ENCODE results near the gene IRF2BP2. TPM values are rescaled to one million over a fixed set of nuclear protein-coding genes. Genes with fewer than 3 reads are reported as not detected.

Gene IRF2BP2
- total RNA-seq, result 100 to 1,000 TPM; 116 to 118 TPM

DNA sequence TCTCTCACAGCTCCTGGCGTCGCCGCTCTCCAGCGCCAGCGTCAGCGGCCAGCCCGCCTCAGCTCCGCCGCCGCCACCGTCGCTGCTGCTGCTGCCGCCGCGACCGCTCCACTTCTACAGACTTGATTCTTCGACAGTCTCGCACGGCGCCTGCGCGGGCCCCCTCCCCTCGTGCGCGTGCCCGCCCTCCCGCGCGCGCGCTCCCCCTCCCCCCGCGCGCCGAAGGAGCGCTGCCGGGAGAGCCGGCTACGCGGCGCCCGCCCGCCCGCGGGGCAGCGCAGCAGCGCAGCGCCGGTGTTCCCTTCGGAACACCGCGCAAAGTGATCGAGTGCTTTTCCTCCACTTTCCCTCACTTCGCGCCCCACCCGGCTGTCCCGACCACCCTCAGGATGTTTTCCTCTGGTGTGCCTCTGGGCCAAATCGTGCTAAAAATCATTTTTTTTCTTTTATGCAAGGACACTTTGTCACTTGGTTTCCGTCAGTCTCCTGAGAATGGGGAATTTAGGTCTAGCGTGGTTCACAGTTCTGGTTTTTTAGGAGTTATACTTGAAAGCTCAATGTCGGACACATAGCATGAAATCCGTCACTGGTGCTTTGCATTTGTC, at the start of gene IRF2BP2:
Gene IRF2BP2, minus strand, starts transcription at position 118 of the 605 bp plus-strand sequence. CDS start 684 bp downstream, outside the sequence.
- H3K9me3 Mint-ChIP-seq, result no peaks in the 10 kb centered on the region
- peaks cover 42% of the 10 kb centered on the region for H3K4me1 Mint-ChIP-seq
- H3K4me3 Mint-ChIP-seq, result peak within 1 kb of the TSS; percentile 93
- DNase-seq, result peak; percentile 92
- peaks cover 24% of the 10 kb centered on the region for H3K36me3 Mint-ChIP-seq
- POLR2A ChIA-PET, result interaction anchor here (0.6 to 7.1 kb wide), 22 partner anchors 9 to 511 kb away, joined by 3 to 188 read pairs (median 6); partner anchors contain the start of gene COA6
- peak; percentile 12 for ATAC-seq (ENCODE audit: low read depth)
- H3K27me3 Mint-ChIP-seq, result no peaks in the 10 kb centered on the region
- peak within 1 kb of the TSS; percentile 96 for H3K27ac Mint-ChIP-seq

GRCh38 chr1:234659538-234659937, 49.6 kb upstream of the IRF2BP2 start:
- H3K36me3 Mint-ChIP-seq, result no peaks in the 10 kb centered on the region
- no peaks in the 10 kb centered on the region for H3K27me3 Mint-ChIP-seq
- H3K9me3 Mint-ChIP-seq, result no peaks in the 10 kb centered on the region
- no peak overlapping the region for H3K4me3 Mint-ChIP-seq
- no peak for DNase-seq
- H3K4me1 Mint-ChIP-seq, result peaks cover 5% of the 10 kb centered on the region
- POLR2A ChIA-PET, result no interaction called here
- no peak overlapping the region for H3K27ac Mint-ChIP-seq
- no peak for ATAC-seq (ENCODE audit: low read depth)

DNA sequence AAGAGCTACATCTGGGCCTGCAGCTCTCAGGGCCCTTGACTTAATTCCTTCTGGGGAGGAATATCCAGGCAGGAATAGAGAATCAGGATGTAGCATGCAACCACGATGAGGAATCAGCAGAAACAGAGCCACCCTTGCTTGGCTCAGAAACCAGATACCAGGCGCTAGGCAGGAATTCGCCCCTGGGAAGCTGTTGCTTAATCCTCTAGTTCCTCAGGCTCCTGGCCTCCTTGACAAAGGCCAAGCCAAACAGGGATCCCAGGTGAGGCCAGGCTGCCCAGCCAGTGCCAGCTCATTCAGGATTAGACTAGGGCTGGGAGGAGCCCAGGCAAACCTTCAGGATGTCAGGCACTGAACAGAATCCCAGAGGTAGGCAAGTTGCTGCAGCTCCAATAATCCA, 48.2 kb upstream of the IRF2BP2 start:
- DNase-seq, result no peak
- no peak for ATAC-seq (ENCODE audit: low read depth)
- Mint-ChIP-seq H3K27me3 (no peaks in the 10 kb centered on the region), H3K4me3 (no peak overlapping the region), H3K36me3 (no peaks in the 10 kb centered on the region), H3K9me3 (no peaks in the 10 kb centered on the region), H3K4me1 (peaks cover 5% of the 10 kb centered on the region), H3K27ac (no peak overlapping the region)
- POLR2A ChIA-PET, result no interaction called here

GRCh38 chr1:234656944-234657654, 47.1 kb upstream of the IRF2BP2 start:
- no peak for DNase-seq
- Mint-ChIP-seq H3K36me3 (no peaks in the 10 kb centered on the region), H3K27ac (no peak overlapping the region), H3K4me3 (no peak overlapping the region), H3K27me3 (peaks cover under 1% of the 10 kb centered on the region), H3K4me1 (peaks cover 5% of the 10 kb centered on the region), H3K9me3 (no peaks in the 10 kb centered on the region)
- no peak for ATAC-seq (ENCODE audit: low read depth)
- POLR2A ChIA-PET, result no interaction called here

DNA sequence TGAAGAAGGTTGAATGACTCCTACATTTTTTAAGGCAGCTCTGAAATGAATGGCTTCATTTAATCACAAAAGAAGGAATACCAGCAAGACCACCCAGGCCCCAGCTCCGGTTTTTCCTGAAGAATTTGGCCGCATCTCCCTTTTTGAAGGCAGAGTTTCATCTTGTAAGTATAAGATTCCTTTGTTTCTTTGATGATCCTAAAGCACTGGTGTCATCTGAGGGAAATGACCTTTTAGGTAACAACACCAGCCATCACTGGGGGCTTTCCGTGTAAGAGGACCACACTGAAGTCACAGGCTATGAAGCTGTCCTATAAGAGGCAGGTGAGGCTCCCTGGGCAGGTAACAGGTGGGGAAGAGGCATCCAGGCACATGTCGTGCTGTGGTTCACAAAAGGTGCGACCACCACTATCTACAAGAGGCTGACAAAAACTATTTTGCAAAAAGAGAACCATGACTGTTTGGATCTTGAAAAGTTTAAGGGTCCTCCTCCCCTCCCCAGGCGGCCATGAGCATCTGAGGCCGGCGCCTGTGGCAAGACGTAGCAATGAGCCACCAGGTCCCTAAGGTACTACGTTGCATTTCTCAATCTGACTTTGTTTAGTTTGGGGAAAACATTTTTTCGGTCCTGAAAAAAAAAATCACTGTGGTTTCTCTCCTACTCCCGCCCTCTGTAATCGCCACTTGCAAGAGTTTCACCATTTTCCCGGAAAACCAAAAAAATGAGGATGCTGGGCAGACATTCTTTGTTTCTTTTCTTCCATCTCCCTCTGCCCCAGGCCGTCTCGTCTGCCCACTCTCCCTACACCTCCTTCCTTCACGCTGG, 46.3 kb upstream of the IRF2BP2 start:
- Mint-ChIP-seq H3K4me3 (no peak overlapping the region), H3K27ac (no peak overlapping the region), H3K36me3 (no peaks in the 10 kb centered on the region), H3K27me3 (peaks cover 2% of the 10 kb centered on the region), H3K9me3 (no peaks in the 10 kb centered on the region), H3K4me1 (peaks cover 5% of the 10 kb centered on the region)
- POLR2A ChIA-PET, result no interaction called here
- DNase-seq (no peak), ATAC-seq (ENCODE audit: low read depth) (no peak)

DNA sequence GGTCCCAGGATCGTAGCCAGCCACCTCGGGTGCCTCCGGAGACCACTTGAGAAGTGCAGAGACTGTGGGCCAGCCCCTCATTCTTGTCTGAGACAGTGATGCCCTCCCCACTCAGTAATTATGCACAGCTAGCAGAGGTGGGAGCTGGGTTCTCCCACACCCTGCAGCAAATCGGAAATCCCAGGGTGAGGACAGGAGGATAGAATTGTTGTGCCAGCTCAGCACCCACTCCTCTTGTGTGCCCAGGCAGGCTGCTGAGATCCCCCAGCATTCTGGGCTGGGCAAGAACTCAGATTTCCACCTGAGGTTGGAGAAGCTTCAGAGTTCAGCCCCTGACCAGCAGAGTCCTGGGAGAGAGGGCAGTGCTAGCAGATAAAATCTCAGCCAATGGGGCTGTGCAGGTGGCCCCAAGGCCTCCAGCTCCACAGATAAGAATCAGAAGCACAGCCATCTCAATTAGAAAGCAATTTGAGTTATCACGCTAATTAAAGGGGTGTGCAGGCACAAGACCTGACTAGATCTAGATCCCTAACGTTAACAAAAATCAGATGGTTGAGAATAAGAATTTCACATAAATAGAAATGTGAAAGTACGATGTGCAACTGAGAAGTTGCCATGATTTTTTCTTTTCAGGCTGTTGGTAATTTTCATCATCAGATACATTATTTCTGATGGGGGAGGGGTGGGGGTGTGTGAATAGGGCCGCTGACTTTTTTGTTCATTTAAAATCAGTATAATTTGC, 45.5 kb upstream of the IRF2BP2 start:
- Mint-ChIP-seq H3K9me3 (no peaks in the 10 kb centered on the region), H3K27ac (no peak overlapping the region)

GRCh38 chr1:234654002-234654733, 44.2 kb upstream of the IRF2BP2 start:
- no peak for ATAC-seq (ENCODE audit: low read depth)
- POLR2A ChIA-PET, result no interaction called here
- no peak overlapping the region for H3K27ac Mint-ChIP-seq
- DNase-seq, result no peak
- peaks cover 1% of the 10 kb centered on the region for H3K9me3 Mint-ChIP-seq
- H3K4me1 Mint-ChIP-seq, result peaks cover 5% of the 10 kb centered on the region
- no peak overlapping the region for H3K4me3 Mint-ChIP-seq
- peaks cover 2% of the 10 kb centered on the region for H3K27me3 Mint-ChIP-seq
- peaks cover 1% of the 10 kb centered on the region for H3K36me3 Mint-ChIP-seq

More for the DNA sequence above, 45.5 kb upstream of the IRF2BP2 start:
- Mint-ChIP-seq H3K4me3 (no peak overlapping the region), H3K4me1 (peaks cover 5% of the 10 kb centered on the region), H3K36me3 (no peaks in the 10 kb centered on the region), H3K27me3 (peaks cover 2% of the 10 kb centered on the region)
- ATAC-seq (ENCODE audit: low read depth) (no peak), DNase-seq (no peak)
- POLR2A ChIA-PET, result no interaction called here

- H3K9me3 Mint-ChIP-seq, result peaks cover 15% of the 10 kb centered on the region
- H3K27me3 Mint-ChIP-seq, result peaks cover 5% of the 10 kb centered on the region
- ATAC-seq (ENCODE audit: low read depth) (no peak), DNase-seq (no peak)
- H3K4me1 Mint-ChIP-seq, result no peaks in the 10 kb centered on the region
- POLR2A ChIA-PET, result interaction anchor here (0.6 kb wide), 1 partner anchor 13 kb away, joined by 3 read pairs; no protein-coding TSS in a partner anchor
- no peak overlapping the region for H3K4me3 Mint-ChIP-seq
- H3K36me3 Mint-ChIP-seq, result peaks cover 3% of the 10 kb centered on the region
- H3K27ac Mint-ChIP-seq, result no peak overlapping the region
These were observed 39.6 kb upstream of the IRF2BP2 start for GRCh38 chr1:234649432-234650081.

DNA sequence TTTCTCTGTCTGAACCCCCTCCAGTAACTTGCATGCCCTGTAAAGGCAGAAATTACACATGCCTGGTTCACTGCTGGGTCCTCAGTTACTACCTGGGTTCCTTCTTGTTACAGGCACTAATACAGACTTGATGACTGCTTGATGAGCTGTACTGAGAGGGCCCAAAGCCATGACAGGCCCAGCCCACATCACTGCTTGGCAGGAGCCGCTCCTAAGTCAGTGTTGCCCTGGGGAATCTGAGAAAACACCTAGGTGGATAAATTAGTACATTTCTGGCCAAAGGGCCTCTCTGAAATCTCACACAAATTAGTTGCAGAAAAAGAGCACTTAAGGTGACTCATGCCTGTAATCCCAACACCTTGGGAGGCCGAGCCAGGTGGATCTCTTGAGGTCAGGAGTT, 37.8 kb upstream of the IRF2BP2 start:
- H3K4me3 Mint-ChIP-seq, result no peak overlapping the region
- peaks cover 5% of the 10 kb centered on the region for H3K27me3 Mint-ChIP-seq
- peaks cover 4% of the 10 kb centered on the region for H3K36me3 Mint-ChIP-seq
- H3K4me1 Mint-ChIP-seq, result no peaks in the 10 kb centered on the region
- no peak for DNase-seq
- POLR2A ChIA-PET, result no interaction called here
- no peak for ATAC-seq (ENCODE audit: low read depth)
- H3K27ac Mint-ChIP-seq, result no peak overlapping the region
- peaks cover 15% of the 10 kb centered on the region for H3K9me3 Mint-ChIP-seq

DNA sequence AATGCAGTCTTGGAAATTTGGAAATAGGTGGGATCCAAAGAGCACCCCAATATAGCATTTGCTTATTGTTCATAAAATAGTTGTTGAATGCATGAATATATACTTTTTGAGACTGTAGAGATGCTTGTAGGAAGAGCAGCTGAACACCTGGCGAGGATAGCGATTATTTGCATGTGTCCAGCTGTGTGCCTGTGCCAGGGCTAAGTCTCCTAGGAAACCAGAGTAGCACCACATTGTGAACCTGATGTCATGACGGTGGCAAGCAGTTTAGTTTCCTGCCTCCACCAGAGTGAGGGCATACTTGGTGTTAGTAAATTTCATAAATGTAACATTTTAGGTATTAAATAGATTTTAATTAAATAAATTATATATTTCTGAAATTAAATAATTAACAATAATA, 37.3 kb upstream of the IRF2BP2 start:
- ATAC-seq (ENCODE audit: low read depth) (no peak), DNase-seq (no peak)
- peaks cover 15% of the 10 kb centered on the region for H3K9me3 Mint-ChIP-seq
- H3K4me3 Mint-ChIP-seq, result no peak overlapping the region
- H3K27ac Mint-ChIP-seq, result no peak overlapping the region
- POLR2A ChIA-PET, result no interaction called here
- H3K36me3 Mint-ChIP-seq, result peaks cover 4% of the 10 kb centered on the region
- H3K4me1 Mint-ChIP-seq, result no peaks in the 10 kb centered on the region
- H3K27me3 Mint-ChIP-seq, result peaks cover 5% of the 10 kb centered on the region

GRCh38 chr1:234645964-234646363, 36.0 kb upstream of the IRF2BP2 start:
- Mint-ChIP-seq H3K9me3 (peaks cover 15% of the 10 kb centered on the region), H3K4me3 (no peak overlapping the region), H3K27ac (no peak overlapping the region), H3K36me3 (peaks cover 4% of the 10 kb centered on the region), H3K4me1 (peaks cover 2% of the 10 kb centered on the region), H3K27me3 (peaks cover 2% of the 10 kb centered on the region)
- POLR2A ChIA-PET, result no interaction called here
- no peak for DNase-seq
- no peak for ATAC-seq (ENCODE audit: low read depth)

- no peak for DNase-seq
- peaks cover 4% of the 10 kb centered on the region for H3K36me3 Mint-ChIP-seq
- no peak overlapping the region for H3K27ac Mint-ChIP-seq
- peaks cover 2% of the 10 kb centered on the region for H3K27me3 Mint-ChIP-seq
- ATAC-seq (ENCODE audit: low read depth), result no peak
- peaks cover 15% of the 10 kb centered on the region for H3K9me3 Mint-ChIP-seq
- H3K4me3 Mint-ChIP-seq, result no peak overlapping the region
- POLR2A ChIA-PET, result no interaction called here
- H3K4me1 Mint-ChIP-seq, result peaks cover 2% of the 10 kb centered on the region
These were observed 35.5 kb upstream of the IRF2BP2 start for GRCh38 chr1:234645474-234645953.

Measured in activated naive CD8-positive, alpha-beta T cell treated with anti-CD3 and anti-CD28 coated beads, Interleukin-2, amount 10 ng/mL, durations not matched to agents 7 days and 5 days (primary cell).